Measurements from ENCODE around the gene OLFML2A. TPM values are rescaled to one million over a fixed set of nuclear protein-coding genes. Genes with fewer than 3 reads are reported as not detected.

OLFML2A gene
- total and polyA plus RNA-seq, 2 donors (not counting 1 experiment from before 2014, with no cell fraction given): 0.76 to 0.88 TPM

- no peak overlapping the region for H3K4me2 ChIP-seq (replicated peaks; ENCODE audit: low read depth, low read length, poor library complexity, severe bottlenecking)
- ChIA-PET CTCF (interaction anchor here (2.1 kb wide), 1 partner anchor 10 kb away, joined by 4 read pairs; the partner anchor contains the start of gene NR6A1), POLR2A (no interaction called here)
- WGBS (ENCODE audit: insufficient coverage): no CpG with 5 or more reads among the region's 3 CpGs
- no peaks in the 10 kb centered on the region for H3K36me3 ChIP-seq (replicated peaks in 1 of 2; ENCODE audit: control extremely low read depth in 1 of 2, control insufficient read depth in 1 of 2, extremely low read depth in 1 of 2, insufficient read depth in 2 of 2, low read length in 1 of 2)
- no peaks in the 10 kb centered on the region for H4K20me1 ChIP-seq (ENCODE audit: control insufficient read depth, insufficient read depth, low read length, poor library complexity, severe bottlenecking)
- no peaks in the 10 kb centered on the region for H3K9me3 ChIP-seq (ENCODE audit: control extremely low read depth in 1 of 3, control insufficient read depth in 2 of 3, insufficient read depth in 1 of 3, low read length in 2 of 3)
- ATAC-seq (ENCODE audit: low read depth): no peak
- no peak overlapping the region for H2AFZ ChIP-seq (ENCODE audit: insufficient read depth, low read depth, low read length, poor library complexity, severe bottlenecking)
- peaks cover 12% of the 10 kb centered on the region for H3K4me1 Mint-ChIP-seq
- TF ChIP-seq CTCF (IDR thresholded peaks at IDR 0.05): no peak
- TF ChIP-seq EZH2 (IDR thresholded peaks at IDR 0.05; ENCODE audit: borderline replicate concordance, insufficient read depth, low read depth, low read length, poor library complexity, severe bottlenecking): no peak
- no peaks in the 10 kb centered on the region for H3K79me2 ChIP-seq (ENCODE audit: control insufficient read depth, insufficient read depth, low read length)
- DNase-seq: no peak
- H3K9ac ChIP-seq (ENCODE audit: low read length): no peak overlapping the region
- no peak overlapping the region for H3K4me3 Mint-ChIP-seq
- H3K27ac Mint-ChIP-seq: no peak overlapping the region
- H3K27ac ChIP-seq (ENCODE audit: low read length in 2 of 2): no peak overlapping the region
- peaks cover 0 to 12% (median 7%) of the 10 kb centered on the region in 4 experiments for H3K27me3 ChIP-seq (replicated peaks in 1 of 4; ENCODE audit: control extremely low read depth in 1 of 4, control insufficient read depth in 3 of 4, insufficient read depth in 4 of 4, low read length in 3 of 4)
- H3K27me3 Mint-ChIP-seq: peaks cover 31% of the 10 kb centered on the region
- no peak overlapping the region for H3K4me3 ChIP-seq (ENCODE audit: control extremely low read depth in 1 of 5, extremely low read depth in 1 of 5, insufficient read depth in 1 of 5, low read depth in 2 of 5, low read length in 4 of 5)
- no peaks in the 10 kb centered on the region for H3K9me3 Mint-ChIP-seq (ENCODE audit: insufficient read depth)
- intact Hi-C loops (cut with micrococcal nuclease): no loop called here
- peaks cover 9 to 10% of the 10 kb centered on the region in 2 donors for H3K4me1 ChIP-seq (ENCODE audit: control insufficient read depth in 2 of 2, insufficient read depth in 2 of 2, low read length in 2 of 2)
Observed at GRCh38 chr9:124761710-124762109, 15.2 kb upstream of the OLFML2A start.

GRCh38 chr9:124762633-124763032 is 14.3 kb upstream of the OLFML2A start:
- ChIA-PET POLR2A (no interaction called here), CTCF (interaction anchor here (0.8 to 2.4 kb wide), 3 partner anchors 11 to 439 kb away, joined by 3 to 8 read pairs (median 4); no protein-coding TSS in a partner anchor)
- Mint-ChIP-seq H3K4me1 (peaks cover 12% of the 10 kb centered on the region), H3K9me3 (ENCODE audit: insufficient read depth) (no peaks in the 10 kb centered on the region), H3K4me3 (no peak overlapping the region), H3K27me3 (peaks cover 29% of the 10 kb centered on the region), H3K27ac (no peak overlapping the region)
- Histone ChIP-seq H4K20me1 (ENCODE audit: control insufficient read depth, insufficient read depth, low read length, poor library complexity, severe bottlenecking) (no peaks in the 10 kb centered on the region), H3K4me2 (replicated peaks; ENCODE audit: low read depth, low read length, poor library complexity, severe bottlenecking) (no peak overlapping the region), H3K4me3 (ENCODE audit: control extremely low read depth in 1 of 5, extremely low read depth in 1 of 5, insufficient read depth in 1 of 5, low read depth in 2 of 5, low read length in 4 of 5) (no peak overlapping the region), H2AFZ (ENCODE audit: insufficient read depth, low read depth, low read length, poor library complexity, severe bottlenecking) (no peak overlapping the region), H3K27ac (ENCODE audit: low read length in 2 of 2) (no peak overlapping the region), H3K4me1 (ENCODE audit: control insufficient read depth in 2 of 2, insufficient read depth in 2 of 2, low read length in 2 of 2) (peaks cover 9 to 10% of the 10 kb centered on the region in 2 donors), H3K36me3 (replicated peaks in 1 of 2; ENCODE audit: control extremely low read depth in 1 of 2, control insufficient read depth in 1 of 2, extremely low read depth in 1 of 2, insufficient read depth in 2 of 2, low read length in 1 of 2) (no peaks in the 10 kb centered on the region), H3K9me3 (ENCODE audit: control extremely low read depth in 1 of 3, control insufficient read depth in 2 of 3, insufficient read depth in 1 of 3, low read length in 2 of 3) (no peaks in the 10 kb centered on the region), H3K79me2 (ENCODE audit: control insufficient read depth, insufficient read depth, low read length) (no peaks in the 10 kb centered on the region), H3K9ac (ENCODE audit: low read length) (no peak overlapping the region), H3K27me3 (replicated peaks in 1 of 4; ENCODE audit: control extremely low read depth in 1 of 4, control insufficient read depth in 3 of 4, insufficient read depth in 4 of 4, low read length in 3 of 4) (peaks cover 0 to 18% (median 12%) of the 10 kb centered on the region in 4 experiments)
- TF ChIP-seq CTCF (IDR thresholded peaks at IDR 0.05): no peak
- no peak for TF ChIP-seq EZH2 (IDR thresholded peaks at IDR 0.05; ENCODE audit: borderline replicate concordance, insufficient read depth, low read depth, low read length, poor library complexity, severe bottlenecking)
- ATAC-seq (ENCODE audit: low read depth): no peak
- no peak for DNase-seq
- intact Hi-C loops (cut with micrococcal nuclease): no loop called here
- no CpG with 5 or more reads among the region's 3 CpGs for WGBS (ENCODE audit: insufficient coverage)

All from B cell (primary cell).